HG03354 (cell line): ENCODE measurements around the gene GADD45GIP1.
"Not testable (repeated sequence)": the region's sequence is repeated elsewhere in the genome, so short reads cannot be mapped to it uniquely, and the experiment has no call there.

Experiments used
- ATAC-seq: cut with Tn5 transposase; IDR thresholded peaks from one replicate; pipeline ENCODE4 v1.9.1; 2021; ENCODE audit warnings: mild to moderate bottlenecking; ENCODE audit not compliant: unreplicated experiment, poor library complexity, severe bottlenecking

Gene GADD45GIP1

DNA sequence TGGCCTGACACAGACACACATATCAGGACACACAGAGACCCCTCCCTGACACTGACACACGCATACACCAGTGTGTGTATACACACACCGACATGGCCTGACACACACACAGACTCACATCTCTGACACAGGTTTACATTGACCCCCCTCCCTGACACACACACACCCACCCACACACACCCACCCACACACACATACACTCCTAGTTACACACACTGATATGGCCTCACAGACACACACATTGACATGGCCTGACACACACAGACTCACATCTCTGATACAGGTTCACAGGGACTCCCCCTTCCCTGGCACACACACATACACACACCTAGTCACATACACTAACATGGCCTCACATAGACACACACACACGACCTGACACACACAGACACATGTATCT is 33.8 kb upstream of the GADD45GIP1 start:
- ATAC-seq: no peak

DNA sequence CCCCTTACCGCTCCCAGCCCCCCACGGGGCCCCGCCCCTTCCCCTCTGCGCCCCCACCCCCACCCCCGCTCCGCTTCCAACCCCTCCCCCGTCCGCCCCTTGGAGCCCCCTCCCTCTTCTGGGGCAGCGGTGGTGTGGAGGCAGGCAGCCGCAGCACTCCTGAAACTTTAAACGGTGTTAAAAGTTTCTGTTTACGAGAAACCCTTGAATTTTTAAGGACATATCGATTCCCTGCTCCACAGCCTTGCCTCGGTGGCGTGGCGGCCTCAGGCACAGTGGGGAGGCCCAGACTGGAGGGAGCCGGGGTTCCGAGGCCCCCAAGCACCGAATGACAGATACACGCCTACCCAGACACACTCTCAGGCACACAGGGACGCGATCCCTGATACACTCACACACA is 33.4 kb upstream of the GADD45GIP1 start:
- no peak for ATAC-seq

DNA sequence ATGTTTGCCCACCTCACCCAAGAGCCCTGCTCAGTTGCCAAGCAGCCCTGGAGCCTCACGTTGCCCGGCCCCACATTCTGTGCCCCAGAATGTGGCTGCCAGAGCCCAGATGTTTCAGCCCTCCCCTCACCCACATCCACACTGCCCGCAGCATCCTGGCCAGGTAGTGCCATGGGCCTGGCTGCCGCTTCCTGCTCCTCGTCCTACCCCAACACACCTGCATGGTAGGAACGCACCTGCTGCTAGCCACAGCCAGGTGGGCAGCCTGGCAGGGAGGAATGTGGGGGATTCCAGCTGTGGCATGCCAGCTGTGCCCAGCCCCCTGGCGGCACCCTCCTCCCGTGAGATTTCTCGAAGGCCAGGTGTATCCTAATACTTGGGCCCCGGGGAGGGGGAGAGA is 30.8 kb upstream of the GADD45GIP1 start:
- ATAC-seq: no peak

DNA sequence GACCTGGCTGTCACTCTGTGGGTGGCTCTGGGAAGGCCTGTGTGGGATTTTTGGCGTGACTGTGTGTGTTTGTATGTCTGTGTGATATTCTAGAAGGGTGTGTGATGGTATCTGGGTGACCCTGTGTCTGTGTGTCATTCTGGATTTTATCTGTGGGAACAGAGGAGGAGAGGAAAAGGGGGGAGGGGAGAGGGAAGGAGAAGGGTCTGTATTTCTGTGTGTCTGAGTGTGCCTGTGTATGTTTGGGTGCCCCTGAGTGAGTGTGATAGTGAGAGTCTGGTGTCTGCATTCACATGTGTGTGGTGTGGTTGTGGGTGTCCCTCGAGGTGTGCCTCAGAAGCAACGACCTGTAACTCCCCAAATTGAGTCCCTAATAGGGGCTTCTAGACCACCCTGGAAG is 30.2 kb upstream of the GADD45GIP1 start:
- no peak for ATAC-seq

DNA sequence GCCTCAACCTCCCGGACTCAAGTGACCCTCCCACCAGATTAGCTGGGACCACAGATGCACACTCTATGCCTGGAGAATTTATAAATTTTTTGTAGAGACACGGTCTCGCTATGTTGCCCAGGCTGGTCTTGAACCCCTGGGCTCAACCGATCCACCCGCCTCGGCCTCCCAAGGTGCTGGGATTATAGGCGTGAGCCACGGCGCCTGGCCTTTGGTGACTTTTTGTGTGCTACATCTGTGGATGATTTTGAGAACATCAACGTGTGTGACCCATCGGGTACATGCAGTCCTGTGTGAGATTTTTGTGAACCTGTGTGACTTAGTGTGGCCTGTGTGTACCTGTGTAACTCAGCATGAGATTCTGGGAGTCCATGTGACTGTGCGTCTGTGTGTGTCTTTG is 29.7 kb upstream of the GADD45GIP1 start:
- no peak for ATAC-seq

DNA sequence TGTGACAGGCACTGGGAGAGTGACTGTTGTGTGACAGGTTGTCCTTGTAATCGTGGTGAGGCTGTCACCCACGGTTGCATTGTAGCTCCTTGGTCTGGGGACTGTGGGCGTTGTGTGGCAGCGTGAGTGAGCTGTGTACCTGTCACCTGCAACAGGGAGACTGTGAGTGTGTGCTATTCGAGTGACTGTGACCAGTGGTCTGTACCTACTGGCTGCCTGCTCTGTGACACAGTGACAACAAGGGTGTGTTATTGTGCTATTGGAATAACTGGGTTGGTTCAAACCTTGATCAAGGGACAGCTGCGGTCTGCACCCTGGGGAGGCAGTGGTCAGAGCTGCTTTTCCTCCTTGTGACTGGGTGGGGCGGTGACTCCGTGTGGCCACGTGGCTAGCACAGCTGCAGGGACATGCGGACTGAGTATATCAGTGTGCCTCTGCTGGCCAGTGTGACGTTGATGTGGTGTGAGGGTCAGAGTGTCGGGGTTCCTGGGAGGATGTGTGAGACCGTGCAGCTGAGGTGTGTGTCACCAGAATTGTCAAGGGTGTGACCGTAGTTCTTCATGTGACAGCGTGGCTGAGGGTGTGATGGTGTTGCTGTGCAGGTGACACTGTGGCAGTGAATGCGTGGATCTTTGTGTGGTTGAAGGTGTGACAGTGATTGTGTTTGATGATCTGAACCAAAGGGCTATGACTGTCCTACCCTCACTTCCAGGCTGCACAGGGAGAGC is 28.2 kb upstream of the GADD45GIP1 start:
- no peak for ATAC-seq

DNA sequence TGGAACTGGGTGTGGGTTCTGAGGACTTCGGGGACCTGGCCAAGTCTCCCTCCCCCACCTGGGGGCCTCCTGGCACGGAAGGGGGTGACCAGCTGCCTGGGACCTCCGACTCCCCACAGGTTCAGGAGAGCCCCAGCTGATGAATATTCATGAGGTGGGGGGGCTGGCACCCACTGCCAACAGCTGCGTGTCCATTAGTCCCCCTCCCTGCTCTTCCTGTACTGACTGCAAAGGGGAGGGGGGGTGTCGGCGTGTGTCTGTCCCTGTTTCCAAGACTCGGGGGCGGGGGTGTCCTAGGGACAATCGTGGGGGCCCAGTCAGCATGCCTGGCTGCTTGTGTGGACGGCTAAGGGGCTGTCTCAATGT is 27.6 kb upstream of the GADD45GIP1 start:
- no peak for ATAC-seq

DNA sequence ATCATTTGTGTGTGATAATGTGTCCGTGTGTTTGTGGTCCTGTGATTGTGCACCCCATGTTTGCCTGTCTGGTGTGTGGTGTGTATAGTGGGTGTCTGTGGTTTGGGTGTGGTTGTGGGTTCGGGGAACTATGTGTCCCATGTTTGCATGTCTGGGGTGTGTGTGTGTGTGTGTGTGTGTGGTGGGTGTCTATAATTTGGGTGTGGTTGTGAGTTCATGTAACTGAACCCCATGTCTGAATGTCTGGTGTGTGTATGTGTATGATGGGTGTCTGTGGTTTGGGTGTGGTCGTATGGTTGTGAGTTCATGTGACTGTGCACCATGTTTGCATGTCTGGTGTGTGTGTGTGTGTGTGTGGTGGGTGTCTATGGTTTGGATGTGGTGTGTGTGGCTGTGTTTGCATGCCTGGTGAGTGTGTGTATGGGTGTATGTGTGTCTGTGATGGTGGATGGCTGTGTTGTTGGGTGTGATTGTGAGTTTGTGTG is 27.2 kb upstream of the GADD45GIP1 start:
- ATAC-seq: no peak

DNA sequence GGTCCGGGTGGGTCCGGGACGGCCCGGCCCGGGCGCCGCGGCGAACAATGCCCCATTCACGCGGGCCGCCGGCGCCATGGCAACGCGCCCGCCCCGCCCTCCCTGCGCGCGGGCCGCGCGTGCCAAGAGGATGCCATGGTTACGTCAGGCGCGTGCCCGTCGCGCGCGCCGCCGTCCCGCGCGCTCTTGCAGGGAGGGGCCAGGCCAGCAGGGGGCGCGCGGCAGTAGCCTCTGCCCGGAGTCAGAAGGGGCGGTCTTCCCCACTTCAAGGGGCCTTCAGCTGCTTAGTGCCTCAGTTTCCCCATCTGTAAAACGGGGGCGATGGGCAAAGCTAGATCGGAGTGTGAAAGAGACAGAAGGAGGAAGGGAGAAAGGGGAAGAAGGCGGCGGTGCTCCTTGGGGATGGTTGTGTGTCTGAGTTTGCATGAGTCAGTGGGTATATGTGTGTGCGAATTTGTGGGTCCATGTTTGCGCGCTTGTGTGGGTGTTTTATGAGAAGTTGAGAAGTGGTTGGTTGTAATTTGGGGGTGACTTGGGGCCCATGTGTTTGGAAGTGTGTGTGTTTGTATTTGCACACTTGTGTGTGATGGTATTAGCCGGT is 26.6 kb upstream of the GADD45GIP1 start:
- no peak for ATAC-seq

DNA sequence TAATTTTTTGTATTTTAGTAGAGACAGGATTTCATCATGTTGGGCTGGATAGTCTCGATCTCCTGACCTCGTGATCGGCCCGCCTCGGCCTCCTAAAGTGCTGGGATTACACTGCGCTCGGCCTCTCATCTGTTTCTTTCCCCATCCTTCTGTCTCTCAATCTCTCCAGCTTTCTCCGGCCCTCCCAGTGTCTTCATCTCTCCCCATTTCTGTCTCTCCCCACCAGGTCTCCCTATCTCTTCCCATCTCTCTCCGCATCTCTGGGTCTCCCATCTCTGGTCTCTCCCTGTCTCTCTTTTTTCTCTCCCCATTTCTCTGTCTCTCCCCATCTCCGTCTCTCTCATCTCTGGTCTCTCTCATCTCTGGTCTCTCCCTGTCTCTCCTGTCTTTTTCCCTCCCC is 26.1 kb upstream of the GADD45GIP1 start:
- no peak for ATAC-seq

DNA sequence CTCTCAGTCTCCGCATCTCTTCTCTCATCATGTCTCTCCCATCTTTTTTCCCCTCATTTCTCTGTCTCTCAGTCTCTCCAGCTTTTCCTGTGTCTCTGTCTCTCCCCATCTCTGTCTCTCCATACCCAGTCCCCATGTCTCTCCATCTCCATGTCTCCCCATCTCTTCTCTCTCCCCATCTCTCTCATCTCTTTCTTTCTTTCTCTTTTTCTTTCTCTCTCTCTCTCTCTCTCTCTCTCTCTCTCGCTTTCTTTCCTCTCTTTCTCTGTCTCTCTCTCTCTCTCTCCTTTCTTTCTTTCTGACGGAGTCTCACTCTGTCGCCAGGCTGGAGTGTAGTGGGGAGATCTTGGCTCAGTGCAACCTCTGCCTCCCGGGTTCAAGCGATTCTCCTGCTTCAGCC is 25.6 kb upstream of the GADD45GIP1 start:
- ATAC-seq: no peak

DNA sequence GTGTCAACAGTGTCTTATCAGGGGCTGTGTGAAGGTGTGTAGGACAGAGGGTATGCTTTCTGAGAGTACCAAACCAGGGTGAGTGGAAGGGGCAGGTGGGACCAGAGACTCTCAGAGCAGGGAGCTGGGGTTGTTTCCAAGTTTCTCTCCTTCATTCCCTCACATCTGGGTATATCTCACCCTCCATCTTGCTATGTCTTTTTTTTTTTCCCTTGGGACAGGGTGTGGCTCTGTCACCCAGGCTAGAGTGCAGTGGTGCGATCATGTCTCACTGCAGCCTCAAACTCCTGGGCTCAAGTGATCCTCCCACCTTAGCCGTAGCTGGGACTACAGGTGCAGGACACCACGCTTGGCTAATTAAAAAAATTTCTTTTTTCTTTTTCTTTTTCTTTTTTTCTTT is 23.0 kb upstream of the GADD45GIP1 start:
- no peak for ATAC-seq

DNA sequence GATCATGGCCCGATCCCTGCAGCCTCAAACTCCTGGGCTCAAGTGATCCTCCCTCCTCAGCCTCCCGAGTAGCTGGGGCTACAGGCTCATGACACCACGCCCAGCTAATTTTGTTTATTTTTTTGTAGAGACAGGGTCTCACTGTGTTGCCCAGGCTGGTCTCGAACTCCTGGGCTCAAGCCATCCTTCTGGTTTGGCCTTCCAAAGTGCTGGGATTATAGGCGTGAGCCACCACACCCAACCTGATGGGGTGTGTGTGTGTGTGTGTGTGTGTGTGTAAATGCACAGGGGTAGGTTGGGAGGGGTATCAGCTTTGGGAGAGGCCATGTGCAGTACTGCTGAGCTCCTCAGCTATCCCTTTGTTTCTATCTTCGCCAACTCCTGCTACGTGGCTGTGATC is 19.1 kb upstream of the GADD45GIP1 start:
- not testable (repeated sequence) for ATAC-seq

DNA sequence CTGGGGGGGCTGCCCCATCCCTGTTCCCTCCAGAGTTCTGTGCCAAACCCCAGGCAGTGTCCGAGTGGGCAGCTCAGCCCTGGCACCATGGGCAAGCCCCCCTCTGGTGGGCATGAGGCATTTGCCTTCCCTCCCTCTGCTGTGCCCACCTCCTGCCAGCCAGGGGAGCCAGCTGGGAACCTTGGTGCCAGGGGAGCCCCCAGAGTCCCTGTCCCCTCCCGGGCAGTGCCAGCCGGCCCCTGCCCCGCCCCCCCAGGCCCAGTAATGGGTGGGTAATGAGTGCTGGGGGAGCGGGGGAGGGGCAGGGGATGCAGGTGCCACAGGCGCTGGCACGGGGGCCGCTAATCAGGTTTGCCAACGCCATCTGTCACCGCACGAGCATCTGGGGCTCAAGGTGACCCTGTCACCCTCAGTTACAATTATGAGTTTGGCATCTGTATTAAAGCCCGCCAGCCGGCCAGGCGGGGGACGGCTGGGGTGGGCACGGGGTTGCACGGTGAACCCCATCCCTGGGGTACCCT is 18.3 kb upstream of the GADD45GIP1 start:
- no peak for ATAC-seq

DNA sequence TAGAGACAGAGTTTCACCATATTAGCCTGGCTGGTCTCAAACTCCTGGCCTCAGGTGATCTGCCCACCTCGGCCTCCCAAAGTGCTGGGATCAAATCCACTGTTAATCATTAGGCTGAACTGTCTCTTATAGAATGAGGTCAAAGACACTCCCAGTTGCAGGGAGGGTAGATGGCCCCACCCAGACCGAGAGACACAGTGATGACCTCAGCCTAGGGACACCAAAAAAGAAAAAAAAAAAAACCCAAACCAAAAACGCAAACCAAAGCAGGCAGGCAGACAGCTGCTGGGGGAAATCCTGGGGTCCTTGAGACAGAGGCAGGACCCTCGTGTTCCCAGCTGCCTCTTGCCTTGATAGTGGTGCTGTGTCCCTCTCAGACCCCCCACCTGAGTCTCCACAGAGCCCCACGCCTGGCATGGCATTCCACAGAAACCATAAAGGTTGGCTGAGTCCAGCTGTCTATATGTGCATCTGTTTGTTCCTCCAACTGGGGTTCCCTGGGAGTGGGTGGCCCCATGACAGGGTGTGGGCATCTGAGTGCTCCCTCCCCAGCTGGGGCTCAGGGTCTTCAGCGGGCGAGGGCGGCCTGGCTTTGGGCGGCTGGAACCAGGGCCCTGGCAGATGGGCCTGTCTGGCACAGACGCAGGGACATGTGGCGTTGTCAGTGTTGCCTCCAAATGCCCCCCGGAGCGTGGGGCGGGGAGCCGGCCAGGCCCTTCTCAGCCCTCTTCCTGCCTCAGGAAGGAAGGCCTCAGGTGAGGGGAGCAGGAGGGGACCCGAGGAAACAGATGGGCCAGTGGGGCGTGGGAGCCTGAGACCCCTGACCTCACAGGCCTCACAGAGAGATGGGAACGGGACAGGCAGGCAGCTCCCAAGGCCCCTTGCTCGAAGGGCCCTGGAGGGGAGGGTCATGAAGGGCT is 17.5 kb upstream of the GADD45GIP1 start:
- no peak for ATAC-seq

DNA sequence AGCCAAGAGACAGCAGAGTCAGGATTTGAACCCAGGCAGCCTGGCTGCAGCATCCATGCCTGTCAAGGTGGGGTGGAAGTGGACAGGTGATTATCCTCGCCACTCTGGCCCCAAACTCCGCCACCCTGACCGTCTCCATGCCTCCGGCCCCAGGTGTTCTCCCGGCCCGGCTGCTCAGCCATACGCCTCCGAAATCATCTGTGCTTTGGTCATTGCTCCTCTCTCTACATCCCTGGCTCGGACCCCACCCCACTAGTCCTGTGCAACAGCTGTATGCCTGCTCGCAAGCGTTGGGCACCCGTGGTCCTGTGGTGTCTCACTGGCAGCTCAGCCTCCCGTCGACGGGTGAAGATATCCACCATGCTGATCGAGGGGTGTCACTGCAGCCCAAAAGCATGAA is 16.2 kb upstream of the GADD45GIP1 start:
- no peak for ATAC-seq

DNA sequence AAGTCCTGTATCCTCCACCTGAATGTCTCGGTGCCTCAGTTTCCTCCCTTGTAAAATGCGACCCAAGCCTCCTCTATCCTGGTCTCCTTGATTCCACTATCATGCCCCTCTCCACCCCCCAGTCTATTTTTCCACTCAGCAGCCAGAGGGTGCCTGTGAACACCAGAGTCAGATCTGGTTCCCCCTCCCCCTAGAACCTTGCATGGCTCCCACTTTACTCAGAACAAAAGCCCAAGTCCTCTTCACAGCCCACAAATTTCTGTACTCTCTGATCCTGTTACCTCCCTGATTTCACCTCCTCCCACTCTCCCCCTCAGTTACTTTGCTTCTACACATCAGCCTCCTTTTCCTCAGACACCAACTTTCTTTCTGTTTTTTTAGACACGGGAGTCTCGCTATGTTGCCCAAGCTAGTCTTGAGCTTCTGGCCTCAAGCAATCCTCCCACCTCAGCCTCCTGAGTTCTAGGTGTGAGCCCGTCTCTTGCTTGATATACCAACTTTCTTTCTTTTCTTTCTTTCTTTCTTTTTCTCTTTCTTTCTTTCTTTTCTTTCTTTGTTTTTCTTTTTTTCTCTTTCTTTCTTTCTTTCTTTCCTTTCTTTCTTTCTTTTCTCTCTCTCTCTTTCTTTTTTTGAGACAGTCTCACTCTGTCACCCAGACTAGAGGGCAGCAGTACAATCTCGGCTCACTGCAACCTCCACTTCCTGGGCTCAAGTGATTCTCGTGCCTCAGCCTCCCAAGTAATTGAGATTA is 13.2 kb upstream of the GADD45GIP1 start:
- ATAC-seq: no peak

DNA sequence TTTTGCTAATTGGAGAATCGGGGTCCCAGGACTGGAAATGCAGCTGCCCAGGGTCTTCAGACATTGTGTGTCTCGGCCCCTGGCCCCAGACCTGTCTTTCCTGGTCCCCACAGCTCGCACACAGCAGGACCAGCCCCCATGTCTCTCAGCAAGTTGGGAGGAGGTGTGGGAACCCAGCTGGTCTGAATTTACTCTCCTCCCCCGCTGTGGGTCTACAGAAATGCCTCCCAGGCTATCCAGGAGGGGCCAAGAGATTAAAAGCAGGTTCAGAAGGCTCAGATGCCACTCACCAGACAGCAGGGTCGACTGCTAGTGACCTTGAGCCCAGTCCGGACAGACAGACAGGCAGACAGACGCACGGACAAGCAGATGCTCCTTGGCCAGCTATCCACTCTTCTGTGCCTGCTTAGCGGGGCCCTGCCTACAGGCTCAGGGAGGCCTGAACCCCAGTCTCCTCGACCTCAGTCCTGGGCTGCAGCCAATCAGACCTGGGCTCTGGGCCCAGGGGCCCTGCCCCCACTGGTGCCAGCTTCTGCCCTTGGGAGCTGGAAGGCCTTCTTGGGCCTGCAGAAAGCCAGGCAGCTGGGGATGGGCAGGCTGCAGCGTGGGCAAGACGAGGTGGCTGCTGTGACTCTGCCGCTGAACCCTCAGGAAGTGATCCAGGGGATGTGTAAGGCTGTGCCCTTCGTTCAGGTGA is 12.4 kb upstream of the GADD45GIP1 start, which contains the start of gene DAND5:
Gene DAND5 (plus strand): TSS at position 285 of the 697 bp plus-strand sequence. CDS start 85 bp downstream, at position 370.
- no peak for ATAC-seq

DNA sequence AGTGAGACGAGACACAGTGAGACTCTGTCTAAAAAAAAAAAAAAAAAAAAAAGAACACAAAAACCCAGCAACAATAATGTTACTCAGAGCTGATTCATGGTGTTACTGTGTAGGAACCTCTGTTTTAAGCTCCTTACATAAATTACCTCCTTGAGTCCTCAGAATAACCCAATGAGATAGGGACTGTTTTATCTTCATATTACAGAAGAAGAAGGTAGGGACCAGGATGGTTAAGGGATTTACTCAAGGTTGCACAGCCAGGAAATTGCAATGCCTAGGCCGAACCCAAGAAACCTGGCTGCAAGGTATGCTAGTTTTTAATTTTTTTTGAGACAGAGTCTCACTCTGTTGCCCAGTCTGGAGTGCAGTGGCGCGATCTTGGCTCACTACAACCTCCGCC is 10.9 kb upstream of the GADD45GIP1 start:
- no peak for ATAC-seq
